ENCODE data around the gene GNG8.
"Not testable (repeated sequence)": the region's sequence is repeated elsewhere in the genome, so short reads cannot be mapped to it uniquely, and the experiment has no call there.

Gene GNG8

GRCh38 chr19:46644720-46645119 lies 8.7 kb upstream of the GNG8 start:
- DNase-seq = no peak

GRCh38 chr19:46640656-46641055 lies 4.7 kb upstream of the GNG8 start:
- no peak for DNase-seq

- DNase-seq = no peak
These were observed 3.6 kb upstream of the GNG8 start for GRCh38 chr19:46639358-46640182.

GRCh38 chr19:46637224-46637623 lies 1.2 kb upstream of the GNG8 start:
- no peak for DNase-seq

GRCh38 chr19:46634656-46635218 lies 1.3 kb downstream of the GNG8 start:
- DNase-seq = no peak

- DNase-seq = peak; percentile 93
These were observed 1.9 kb downstream of the GNG8 start for GRCh38 chr19:46634045-46634655.

GRCh38 chr19:46633130-46633529 lies 2.9 kb downstream of the GNG8 start:
- DNase-seq = no peak

- no peak for DNase-seq
These were observed 4.5 kb downstream of the GNG8 start for GRCh38 chr19:46631481-46631880.

GRCh38 chr19:46630586-46631205 lies 5.3 kb downstream of the GNG8 start:
- DNase-seq = no peak

- no peak for DNase-seq
These were observed 6.4 kb downstream of the GNG8 start for GRCh38 chr19:46629546-46630025.

GRCh38 chr19:46628970-46629369 lies 7.0 kb downstream of the GNG8 start:
- DNase-seq = not testable (repeated sequence)

GRCh38 chr19:46626446-46626845 lies 9.6 kb downstream of the GNG8 start:
- DNase-seq = no peak

- no peak for DNase-seq
These were observed 10.3 kb downstream of the GNG8 start for GRCh38 chr19:46625731-46626130.

- no peak for DNase-seq
These were observed 10.9 kb downstream of the GNG8 start, which contains the start of gene PTGIR for GRCh38 chr19:46624958-46625661. TSS of gene PTGIR (minus strand) at chr19:46625089. CDS start at chr19:46624225, 864 bp downstream.

GRCh38 chr19:46623915-46624502 lies 12.0 kb downstream of the GNG8 start:
- no peak for DNase-seq

- DNase-seq = no peak
These were observed 13.9 kb downstream of the GNG8 start for GRCh38 chr19:46622118-46622446.

- DNase-seq = no peak
These were observed 14.5 kb downstream of the GNG8 start for GRCh38 chr19:46621191-46622117.

GRCh38 chr19:46620716-46621115 lies 15.3 kb downstream of the GNG8 start:
- DNase-seq = no peak

- DNase-seq = no peak
These were observed 15.7 kb downstream of the GNG8 start for GRCh38 chr19:46620267-46620666.

GRCh38 chr19:46618670-46619231 lies 17.3 kb downstream of the GNG8 start:
- no peak for DNase-seq

- DNase-seq = no peak
These were observed 18.4 kb downstream of the GNG8 start for GRCh38 chr19:46617601-46618000.

All from stimulated activated CD4-positive, alpha-beta T cell treated with anti-CD3 and anti-CD28 coated beads, Interleukin-12 subunit alpha, Interleukin-12 subunit beta, amount 100 ng/mL, for 4 hours (primary cell).